ENCODE measurements around the gene NDUFC2. TPM values are rescaled to one million over a fixed set of nuclear protein-coding genes. Genes with fewer than 3 reads are reported as not detected.
"Not testable (repeated sequence)": the region's sequence is repeated elsewhere in the genome, so short reads cannot be mapped to it uniquely, and the experiment has no call there.

Gene NDUFC2
- total and polyA plus RNA-seq, 2 of the 8 experiments (the other 6 are each of a cell fraction or from before 2014, with no cell fraction given), result 216 to 356 TPM

DNA sequence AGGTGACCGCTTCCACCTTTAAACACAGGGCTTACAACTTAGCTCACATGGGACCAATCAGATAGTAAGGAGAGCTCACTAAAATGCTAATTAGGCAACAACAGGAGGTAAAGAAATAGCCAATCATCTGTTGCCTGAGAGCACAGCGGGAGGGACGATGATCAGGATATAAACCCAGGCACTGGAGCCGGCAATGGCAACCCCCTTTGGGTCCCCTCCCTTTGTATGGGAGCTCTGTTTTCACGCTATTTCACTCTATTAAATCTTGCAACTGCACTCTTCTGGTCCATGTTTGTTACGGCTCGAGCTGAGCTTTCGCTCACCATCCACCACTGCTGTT lies 38.3 kb downstream of the NDUFC2 start:
- 90% methylated on average over 8 of the region's 8 CpGs; no CpG with 5 or more reads in 1 of the 2 experiments for WGBS, 2 experiments (ENCODE audit: extremely low coverage in 1 of 2, insufficient coverage in 1 of 2, insufficient read length in 1 of 2, insufficient replicate concordance in 2 of 2, low coverage in 1 of 2, low lambda C conversion rate in 2 of 2, missing lambda C conversion rate in 1 of 2)
- 0 out of 2 replicates have a peak overlapping the region, but pooled peaks have one; percentile 48 for H2BK20ac ChIP-seq (ENCODE audit: low read length)
- H3K23me2 ChIP-seq (ENCODE audit: low read depth, low read length); H3K18ac ChIP-seq (ENCODE audit: extremely low read depth, low read length); H3K4me2 ChIP-seq (ENCODE audit: insufficient read depth in 1 of 2, low read depth in 2 of 2, low read length in 2 of 2); H3K14ac ChIP-seq (ENCODE audit: insufficient read length); H3K36me3 ChIP-seq (ENCODE audit: control insufficient read depth in 2 of 4, insufficient read depth in 4 of 4, low read length in 3 of 4); H3K23ac ChIP-seq (ENCODE audit: insufficient read length); H2AFZ ChIP-seq (ENCODE audit: low read length); H4K5ac ChIP-seq (ENCODE audit: insufficient read length, low read depth, low read length); H3K9me3 ChIP-seq (ENCODE audit: insufficient read depth in 2 of 2, low read depth in 1 of 2, low read length in 1 of 2); H3K4me1 ChIP-seq (replicated peaks in 1 of 4; ENCODE audit: control insufficient read depth in 3 of 4, insufficient read depth in 4 of 4, low read length in 3 of 4); H4K8ac ChIP-seq (ENCODE audit: extremely low read depth, insufficient read depth, low read length); H3K56ac ChIP-seq (replicated peaks; ENCODE audit: insufficient read length, low read depth, low read length); H3K9ac ChIP-seq (replicated peaks in 1 of 4; ENCODE audit: extremely low read depth in 1 of 4, low read depth in 3 of 4, low read length in 3 of 4); H3K79me1 ChIP-seq (ENCODE audit: low read depth, low read length); H3K79me2 ChIP-seq (ENCODE audit: control insufficient read depth in 1 of 2, insufficient read depth in 2 of 2, low read length in 2 of 2); H2BK5ac ChIP-seq (ENCODE audit: low read depth, low read length); H2AK5ac ChIP-seq (ENCODE audit: low read depth, low read length); H3K4me3 ChIP-seq (ENCODE audit: extremely low read depth in 1 of 4, insufficient read depth in 2 of 4, low read depth in 3 of 4, low read length in 4 of 4); H3K27me3 ChIP-seq (replicated peaks in 1 of 4; ENCODE audit: control insufficient read depth in 3 of 4, extremely low read depth in 1 of 4, insufficient read depth in 3 of 4, low read length in 3 of 4); H2BK15ac ChIP-seq (ENCODE audit: low read length); H3K27ac ChIP-seq (ENCODE audit: low read depth, low read length); H4K20me1 ChIP-seq (replicated peaks in 1 of 2; ENCODE audit: control insufficient read depth in 1 of 2, insufficient read depth in 2 of 2, low read length in 2 of 2); FAIRE-seq; H4K91ac ChIP-seq (replicated peaks; ENCODE audit: insufficient read length, low read length); H3K4ac ChIP-seq (replicated peaks; ENCODE audit: insufficient read length, low read depth, low read length); DNase-seq (ENCODE audit: low read depth in 1 of 2, low spot score in 2 of 2); H2BK120ac ChIP-seq (replicated peaks; ENCODE audit: low read depth, low read length): not testable (repeated sequence)
- H2BK12ac ChIP-seq (ENCODE audit: low read depth, low read length), result peak overlapping the region; percentile 50; the same call in 1 of the 2 replicates
- CTCF ChIA-PET (ENCODE audit: partially characterized antibody), result interaction anchor here (0.6 to 2.1 kb wide), 6 partner anchors 10 to 63 kb away, joined by 3 to 5 read pairs (median 3); partner anchors contain the start of gene THRSP
- POLR2A ChIA-PET (ENCODE audit: partially characterized antibody), result interaction anchor here (0.7 to 2.2 kb wide), 2 partner anchors 9 to 19 kb away, joined by 3 to 6 read pairs; no protein-coding TSS in a partner anchor

All from H1 (cell line).